AG20443 (cell line): ENCODE results near the gene ADGRV1.
"Not testable (repeated sequence)": the region's sequence is repeated elsewhere in the genome, so short reads cannot be mapped to it uniquely, and the experiment has no call there.

Source experiments
- DNase-seq: peaks from one replicate; pipeline ENCODE4 v3.0.0; 2012; ENCODE audit warnings: low spot score, mixed read lengths

Gene ADGRV1

GRCh38 chr5:90657030-90657429 is 98.4 kb downstream of the ADGRV1 start:
- DNase-seq = no peak

DNA sequence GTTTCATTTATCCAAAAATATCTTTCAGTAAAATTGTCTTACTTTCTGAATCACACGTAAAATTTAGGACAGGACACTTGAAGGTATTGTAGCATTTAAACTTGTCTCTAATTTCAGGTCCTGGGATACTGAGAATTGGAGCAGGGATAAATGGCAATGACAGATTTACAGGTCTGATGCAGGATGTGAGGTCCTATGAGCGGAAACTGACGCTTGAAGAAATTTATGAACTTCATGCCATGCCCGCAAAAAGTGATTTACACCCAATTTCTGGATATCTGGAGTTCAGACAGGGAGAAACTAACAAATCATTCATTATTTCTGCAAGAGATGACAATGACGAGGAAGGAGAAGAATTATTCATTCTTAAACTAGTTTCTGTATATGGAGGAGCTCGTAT is 99.2 kb downstream of the ADGRV1 start:
- DNase-seq = no peak

- DNase-seq = no peak
Measured at GRCh38 chr5:90658620-90659019, 100.0 kb downstream of the ADGRV1 start.

- not testable (repeated sequence) for DNase-seq
Measured at GRCh38 chr5:90668079-90668565, 109.5 kb downstream of the ADGRV1 start.

DNA sequence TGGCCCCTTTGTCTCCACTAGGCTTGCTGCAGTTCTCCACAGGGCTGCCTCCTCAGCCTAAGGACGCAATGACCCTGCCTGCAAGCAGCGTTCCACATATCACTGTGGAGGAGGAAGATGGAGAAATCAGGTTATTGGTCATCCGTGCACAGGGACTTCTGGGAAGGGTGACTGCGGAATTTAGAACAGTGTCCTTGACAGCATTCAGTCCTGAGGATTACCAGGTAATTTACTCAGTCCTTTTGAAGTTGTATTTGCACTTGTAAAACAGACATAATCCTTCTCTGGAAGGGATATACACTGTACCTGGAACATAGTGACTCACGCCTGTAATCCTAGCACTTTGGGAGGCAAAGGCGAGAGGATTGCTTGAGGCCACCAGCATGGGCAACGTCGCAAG is 116.6 kb downstream of the ADGRV1 start:
- DNase-seq = no peak

- DNase-seq = no peak
Measured at GRCh38 chr5:90680921-90681563, 122.4 kb downstream of the ADGRV1 start.

- no peak for DNase-seq
Measured at GRCh38 chr5:90682278-90682677, 123.7 kb downstream of the ADGRV1 start.

GRCh38 chr5:90685425-90686022 is 126.9 kb downstream of the ADGRV1 start:
- DNase-seq = no peak

- DNase-seq = not testable (repeated sequence)
Measured at GRCh38 chr5:90686363-90686762, 127.8 kb downstream of the ADGRV1 start.

DNA sequence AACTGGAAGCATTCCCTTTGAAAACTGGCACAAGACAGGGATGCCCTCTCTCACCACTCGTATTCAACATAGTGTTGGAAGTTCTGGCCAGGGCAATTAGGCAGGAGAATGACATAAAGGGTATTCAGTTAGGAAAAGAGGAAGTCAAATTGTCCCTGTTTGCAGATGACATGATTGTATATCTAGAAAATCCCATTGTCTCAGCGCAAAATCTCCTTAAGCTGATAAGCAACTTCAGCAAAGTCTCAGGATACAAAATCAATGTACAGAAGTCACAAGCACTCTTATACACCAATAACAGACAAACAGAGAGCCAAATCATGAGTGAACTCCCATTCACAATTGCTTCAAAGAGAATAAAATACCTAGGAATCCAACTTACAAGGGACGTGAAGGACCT is 128.9 kb downstream of the ADGRV1 start:
- not testable (repeated sequence) for DNase-seq

- no peak for DNase-seq
Measured at GRCh38 chr5:90689064-90689463, 130.5 kb downstream of the ADGRV1 start.

DNA sequence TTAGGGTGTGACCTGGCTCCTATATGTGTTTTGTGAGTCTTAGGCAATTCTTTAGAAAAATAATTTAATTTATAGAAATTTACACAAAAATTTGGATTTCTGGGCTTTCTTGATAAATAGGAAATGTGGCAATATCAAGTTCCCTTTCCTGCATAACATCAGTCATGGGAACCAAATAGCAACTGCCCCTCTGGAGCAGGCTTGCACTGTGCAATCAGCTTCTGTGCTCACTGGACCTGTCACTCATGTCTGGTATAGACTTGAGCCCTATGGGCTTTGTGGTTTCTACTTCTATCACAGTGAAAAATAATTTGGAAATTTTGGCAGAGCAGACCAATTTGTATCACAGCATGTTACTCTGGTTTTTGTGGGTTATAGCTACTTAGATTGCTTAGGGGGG is 131.7 kb downstream of the ADGRV1 start:
- DNase-seq = no peak

- no peak for DNase-seq
Measured at GRCh38 chr5:90691533-90691932, 132.9 kb downstream of the ADGRV1 start.

DNA sequence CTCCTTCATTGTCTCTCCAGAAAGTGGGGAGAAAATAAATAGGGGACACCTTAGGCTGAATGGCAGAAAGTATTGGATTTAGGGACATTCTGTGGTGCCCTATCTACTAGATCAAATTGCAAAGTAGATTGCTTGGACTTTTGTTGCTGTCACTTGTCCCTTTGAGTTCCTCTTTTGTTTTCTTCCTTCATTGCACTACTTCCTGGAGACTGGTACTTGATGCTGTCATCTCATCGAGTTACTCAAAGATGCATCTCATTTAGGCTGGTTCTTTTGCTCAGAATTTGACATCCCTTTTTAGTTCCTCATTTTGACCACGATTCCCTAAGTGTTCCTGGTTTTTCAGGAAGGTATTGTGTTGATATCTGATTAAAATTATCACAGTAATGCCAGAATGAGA is 137.6 kb downstream of the ADGRV1 start:
- DNase-seq = no peak

DNA sequence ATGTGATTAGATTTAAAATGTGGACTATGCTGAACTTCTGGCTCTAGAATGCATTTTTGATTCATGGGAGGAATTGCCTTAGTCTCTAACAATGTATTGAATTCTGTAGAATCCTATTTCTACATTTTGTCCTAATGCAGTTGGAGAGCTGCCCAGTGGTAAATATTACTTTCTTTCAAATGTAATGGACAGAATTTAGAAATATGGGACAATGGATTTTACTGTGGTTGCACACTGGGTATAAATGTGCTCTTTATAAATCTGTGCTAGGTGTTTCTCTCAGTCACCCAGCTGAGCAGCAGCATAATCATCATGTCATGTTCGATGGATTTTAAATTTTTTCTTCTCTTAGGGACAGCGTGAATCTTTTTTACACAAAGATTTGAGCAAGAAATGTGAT is 141.7 kb downstream of the ADGRV1 start:
- DNase-seq = no peak

DNA sequence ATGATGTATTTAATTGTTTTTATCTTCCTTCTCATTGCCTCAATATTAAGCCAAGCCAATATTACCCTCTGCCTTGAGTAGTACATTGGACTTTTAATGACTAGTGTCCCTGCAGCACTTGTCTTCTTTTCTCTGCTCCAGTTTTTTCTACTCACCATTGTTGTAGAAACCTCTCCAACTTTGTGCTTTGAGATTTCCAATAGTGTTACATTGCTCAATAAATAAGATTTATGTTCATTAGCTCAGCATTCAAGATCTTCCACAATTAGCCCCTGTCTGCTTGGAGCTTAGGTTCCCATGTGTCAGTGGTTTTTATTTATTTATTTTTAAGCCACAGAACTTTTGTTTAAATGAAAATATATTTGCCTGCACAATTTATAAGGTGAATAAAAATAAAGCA is 145.3 kb downstream of the ADGRV1 start:
- DNase-seq = no peak

- DNase-seq = no peak
Measured at GRCh38 chr5:90707698-90708097, 149.1 kb downstream of the ADGRV1 start.

DNA sequence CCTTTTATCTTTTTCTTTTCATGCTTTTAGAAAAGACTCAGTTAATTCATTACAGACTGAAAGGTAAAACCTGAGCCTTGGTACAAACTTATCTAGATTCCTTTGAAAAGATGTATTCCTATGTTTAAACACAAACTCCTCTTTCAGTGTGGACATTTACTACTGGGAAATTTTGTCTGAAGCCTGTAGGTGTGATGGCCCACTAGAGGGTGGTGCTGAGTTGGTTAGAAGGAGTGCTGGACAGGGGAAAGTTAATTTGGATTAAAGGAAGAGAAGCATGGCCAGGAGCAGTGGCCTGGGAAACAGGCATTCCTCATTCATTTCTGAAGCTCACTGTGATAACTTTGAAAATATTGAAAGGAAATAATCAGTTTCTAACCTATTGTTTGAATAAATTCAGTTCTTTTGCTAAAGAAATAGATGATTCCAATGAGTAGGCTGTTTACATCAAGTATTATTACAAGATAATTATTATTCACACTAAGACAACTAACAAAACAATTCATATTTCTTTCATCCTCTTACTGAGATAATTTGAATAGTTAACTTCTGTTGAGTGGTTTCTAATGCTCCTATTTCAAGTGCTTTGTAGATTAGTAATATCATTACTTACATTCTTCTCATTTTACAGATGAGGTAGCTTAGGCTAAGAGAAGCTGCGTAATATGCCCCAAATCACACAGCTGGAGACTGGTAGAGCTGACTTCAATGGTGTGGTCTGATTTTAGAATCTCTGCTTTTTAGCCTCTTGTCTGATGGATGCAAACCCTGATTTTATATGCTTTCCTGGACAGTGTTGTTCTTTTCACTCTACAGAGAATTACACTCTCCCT is 150.9 kb downstream of the ADGRV1 start:
- DNase-seq = peak; percentile 69

- DNase-seq = no peak
Measured at GRCh38 chr5:90718387-90718786, 159.8 kb downstream of the ADGRV1 start.

- DNase-seq = no peak
Measured at GRCh38 chr5:90739567-90739966, 181.0 kb downstream of the ADGRV1 start.

DNA sequence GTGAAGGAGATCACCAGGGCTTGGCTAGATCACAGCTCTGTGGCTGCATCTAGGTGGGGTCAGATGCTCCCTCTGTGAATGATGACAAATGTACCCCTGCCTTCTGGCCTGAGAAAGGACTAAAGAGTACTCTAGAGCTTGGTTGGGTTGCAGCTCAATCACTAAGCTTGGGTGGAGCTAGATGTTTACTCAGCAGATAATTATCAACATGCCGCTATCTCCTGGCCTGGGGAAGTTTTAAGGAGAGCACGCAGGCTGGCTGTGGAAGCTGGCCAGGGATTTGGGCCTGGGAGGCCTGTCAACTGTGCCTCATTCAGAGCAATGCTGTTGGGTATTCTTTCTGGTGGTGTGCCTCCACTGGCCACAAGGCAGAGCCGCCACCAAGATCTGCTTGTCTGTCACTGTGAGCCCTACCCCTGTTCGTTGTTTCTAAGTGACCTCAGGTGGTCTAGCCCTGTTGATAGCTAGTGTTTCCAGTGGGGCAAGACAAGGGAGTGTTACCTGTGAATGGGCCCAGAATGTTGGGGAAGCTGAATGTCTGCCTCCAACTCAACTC is 181.7 kb downstream of the ADGRV1 start:
- no peak for DNase-seq

DNA sequence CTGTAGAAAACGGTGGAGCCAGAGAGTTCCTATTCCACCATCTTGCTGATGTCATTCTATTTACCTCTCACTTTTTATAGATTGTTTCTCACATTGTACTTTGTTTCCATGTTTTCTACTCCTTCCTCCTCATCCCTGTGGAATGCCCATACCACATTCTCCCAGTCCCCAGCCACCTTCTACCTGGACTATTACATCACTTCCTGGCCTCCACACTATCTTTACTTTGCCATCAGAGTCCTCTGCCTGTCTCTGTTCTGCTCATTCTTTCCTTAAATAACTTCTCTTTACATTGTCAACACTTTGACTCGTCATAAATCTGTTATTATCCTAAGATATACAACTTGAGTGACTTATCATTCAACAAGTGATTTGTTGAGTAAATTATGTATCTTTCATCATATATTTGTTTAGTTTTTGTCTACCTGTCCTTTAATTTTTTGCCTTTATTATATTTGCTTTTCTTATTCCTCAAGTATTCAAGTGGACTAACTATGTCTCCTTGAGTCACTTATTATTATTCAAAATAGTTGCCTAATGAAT is 182.5 kb downstream of the ADGRV1 start:
- DNase-seq = no peak
